Effector memory CD8-positive, alpha-beta T cell (primary cell): ENCODE data around the gene RAP1GAP.

Source experiments
- ATAC-seq: fragments of 150-1000 bp; cut with Tn5 transposase; replicated peaks from 2 replicates; pipeline ENCODE4 v1.10.0; 2021; ENCODE audit warnings: mild to moderate bottlenecking, moderate library complexity
- DNase-seq, 3 experiments: peaks; one replicate each; pipeline ENCODE4 v3.0.0; 2021
- H3K27ac Mint-ChIP-seq, 2 donors: one replicate each; pipeline ENCODE4 v1.8.0; 2022; ENCODE audit warnings: mild to moderate bottlenecking in 2 of 2, mixed read lengths in 2 of 2, moderate library complexity in 2 of 2
- H3K27me3 Mint-ChIP-seq, 2 donors: one replicate each; pipeline ENCODE4 v1.8.0; 2022; ENCODE audit warnings: mixed read lengths in 2 of 2
- H3K36me3 Mint-ChIP-seq: one replicate; pipeline ENCODE4 v1.8.0; 2022; ENCODE audit warnings: mild to moderate bottlenecking, moderate library complexity, mixed read lengths; ENCODE audit not compliant: insufficient read depth
- H3K4me1 Mint-ChIP-seq, 2 donors: one replicate each; pipeline ENCODE4 v1.8.0; 2022; ENCODE audit warnings: low read depth in 2 of 2, mixed read lengths in 2 of 2
- H3K4me3 Mint-ChIP-seq, 2 donors: one replicate each; pipeline ENCODE4 v1.8.0; 2022; ENCODE audit warnings: mild to moderate bottlenecking in 2 of 2, mixed read lengths in 2 of 2, moderate library complexity in 2 of 2
- H3K9me3 Mint-ChIP-seq, 2 donors: one replicate each; pipeline ENCODE4 v1.8.0; 2022; ENCODE audit warnings: mixed read lengths in 2 of 2

The RAP1GAP gene

GRCh38 chr1:21620011-21620410 is 49.1 kb downstream of the RAP1GAP start:
- no peak for DNase-seq
- no peak for ATAC-seq
- H3K27me3 Mint-ChIP-seq: peaks cover 27 to 66% of the 10 kb centered on the region in 2 donors
- peaks cover 2 to 5% of the 10 kb centered on the region in 2 donors for H3K4me1 Mint-ChIP-seq
- no peaks in the 10 kb centered on the region for H3K9me3 Mint-ChIP-seq
- peaks cover 3% of the 10 kb centered on the region for H3K36me3 Mint-ChIP-seq
- no peak overlapping the region for H3K27ac Mint-ChIP-seq
- H3K4me3 Mint-ChIP-seq: no peak overlapping the region

- H3K4me1 Mint-ChIP-seq: peaks cover 2 to 5% of the 10 kb centered on the region in 2 donors
- no peak for DNase-seq
- no peaks in the 10 kb centered on the region for H3K9me3 Mint-ChIP-seq
- no peak overlapping the region for H3K27ac Mint-ChIP-seq
- H3K4me3 Mint-ChIP-seq: no peak overlapping the region
- H3K27me3 Mint-ChIP-seq: peaks cover 27 to 69% of the 10 kb centered on the region in 2 donors
- no peak for ATAC-seq
- peaks cover 3% of the 10 kb centered on the region for H3K36me3 Mint-ChIP-seq
Measured at GRCh38 chr1:21619375-21619947, 49.7 kb downstream of the RAP1GAP start.

- H3K4me3 Mint-ChIP-seq: no peak overlapping the region
- DNase-seq: no peak
- H3K9me3 Mint-ChIP-seq: no peaks in the 10 kb centered on the region
- H3K4me1 Mint-ChIP-seq: peaks cover 2 to 5% of the 10 kb centered on the region in 2 donors
- H3K36me3 Mint-ChIP-seq: peaks cover 3% of the 10 kb centered on the region
- peaks cover 27 to 62% of the 10 kb centered on the region in 2 donors for H3K27me3 Mint-ChIP-seq
- no peak for ATAC-seq
- no peak overlapping the region for H3K27ac Mint-ChIP-seq
Measured at GRCh38 chr1:21618561-21619374, 50.4 kb downstream of the RAP1GAP start.

GRCh38 chr1:21618059-21618458 is 51.1 kb downstream of the RAP1GAP start:
- no peaks in the 10 kb centered on the region for H3K36me3 Mint-ChIP-seq
- no peaks in the 10 kb centered on the region for H3K9me3 Mint-ChIP-seq
- H3K27ac Mint-ChIP-seq: no peak overlapping the region
- DNase-seq (no peak), ATAC-seq (no peak)
- H3K4me1 Mint-ChIP-seq: peaks cover 2 to 5% of the 10 kb centered on the region in 2 donors
- H3K27me3 Mint-ChIP-seq: peaks cover 27 to 59% of the 10 kb centered on the region in 2 donors
- no peak overlapping the region for H3K4me3 Mint-ChIP-seq

- ATAC-seq (no peak), DNase-seq (no peak)
- Mint-ChIP-seq H3K27ac (no peak overlapping the region), H3K36me3 (no peaks in the 10 kb centered on the region), H3K4me1 (no peaks in the 10 kb centered on the region), H3K27me3 (peaks cover 27 to 62% of the 10 kb centered on the region in 2 donors), H3K9me3 (no peaks in the 10 kb centered on the region), H3K4me3 (no peak overlapping the region)
Measured at GRCh38 chr1:21617126-21617738, 51.9 kb downstream of the RAP1GAP start.

- ATAC-seq (no peak), DNase-seq (no peak)
- peaks cover 22 to 61% of the 10 kb centered on the region in 2 donors for H3K27me3 Mint-ChIP-seq
- H3K4me3 Mint-ChIP-seq: no peak overlapping the region
- no peaks in the 10 kb centered on the region for H3K36me3 Mint-ChIP-seq
- H3K9me3 Mint-ChIP-seq: no peaks in the 10 kb centered on the region
- no peak overlapping the region for H3K27ac Mint-ChIP-seq
- no peaks in the 10 kb centered on the region for H3K4me1 Mint-ChIP-seq
Measured at GRCh38 chr1:21616372-21616771, 52.8 kb downstream of the RAP1GAP start.

- Mint-ChIP-seq H3K4me3 (no peak overlapping the region), H3K36me3 (no peaks in the 10 kb centered on the region), H3K27me3 (peaks cover 6 to 43% of the 10 kb centered on the region in 2 donors), H3K4me1 (no peaks in the 10 kb centered on the region), H3K27ac (no peak overlapping the region), H3K9me3 (no peaks in the 10 kb centered on the region)
- no peak for DNase-seq
- ATAC-seq: no peak
Measured at GRCh38 chr1:21614419-21615115, 54.6 kb downstream of the RAP1GAP start.

- DNase-seq: no peak
- peaks cover 0 to 38% of the 10 kb centered on the region in 2 donors for H3K27me3 Mint-ChIP-seq
- H3K4me1 Mint-ChIP-seq: peaks cover 0 to under 1% of the 10 kb centered on the region in 2 donors
- ATAC-seq: no peak
- no peaks in the 10 kb centered on the region for H3K9me3 Mint-ChIP-seq
- H3K36me3 Mint-ChIP-seq: no peaks in the 10 kb centered on the region
- no peak overlapping the region for H3K4me3 Mint-ChIP-seq
- no peak overlapping the region for H3K27ac Mint-ChIP-seq
Measured at GRCh38 chr1:21613072-21613867, 55.9 kb downstream of the RAP1GAP start.

- Mint-ChIP-seq H3K36me3 (no peaks in the 10 kb centered on the region), H3K27ac (no peak overlapping the region), H3K9me3 (no peaks in the 10 kb centered on the region), H3K4me3 (no peak overlapping the region), H3K27me3 (peaks cover 9 to 45% of the 10 kb centered on the region in 2 donors), H3K4me1 (peaks cover 8 to 10% of the 10 kb centered on the region in 2 donors)
- no peak for DNase-seq
- ATAC-seq: no peak
Measured at GRCh38 chr1:21612057-21612456, 57.1 kb downstream of the RAP1GAP start.

- peaks cover 8 to 10% of the 10 kb centered on the region in 2 donors for H3K4me1 Mint-ChIP-seq
- DNase-seq (no peak), ATAC-seq (no peak)
- peaks cover 9 to 46% of the 10 kb centered on the region in 2 donors for H3K27me3 Mint-ChIP-seq
- no peak overlapping the region for H3K4me3 Mint-ChIP-seq
- H3K36me3 Mint-ChIP-seq: no peaks in the 10 kb centered on the region
- H3K9me3 Mint-ChIP-seq: no peaks in the 10 kb centered on the region
- H3K27ac Mint-ChIP-seq: no peak overlapping the region
Measured at GRCh38 chr1:21610989-21611785, 58.0 kb downstream of the RAP1GAP start.

GRCh38 chr1:21610027-21610426 is 59.1 kb downstream of the RAP1GAP start:
- no peak overlapping the region for H3K27ac Mint-ChIP-seq
- peaks cover 8 to 10% of the 10 kb centered on the region in 2 donors for H3K4me1 Mint-ChIP-seq
- no peaks in the 10 kb centered on the region for H3K9me3 Mint-ChIP-seq
- DNase-seq (no peak), ATAC-seq (no peak)
- H3K4me3 Mint-ChIP-seq: no peak overlapping the region
- H3K27me3 Mint-ChIP-seq: peaks cover 9 to 43% of the 10 kb centered on the region in 2 donors
- H3K36me3 Mint-ChIP-seq: no peaks in the 10 kb centered on the region

- peak overlapping the region; percentile 13 to 48 for H3K4me3 Mint-ChIP-seq
- peaks cover 15 to 50% of the 10 kb centered on the region in 2 donors for H3K27me3 Mint-ChIP-seq
- H3K27ac Mint-ChIP-seq: no peak overlapping the region
- no peaks in the 10 kb centered on the region for H3K36me3 Mint-ChIP-seq
- no peaks in the 10 kb centered on the region for H3K9me3 Mint-ChIP-seq
- ATAC-seq (no peak), DNase-seq (no peak)
- peaks cover 8 to 10% of the 10 kb centered on the region in 2 donors for H3K4me1 Mint-ChIP-seq
Measured at GRCh38 chr1:21608798-21609197, 60.4 kb downstream of the RAP1GAP start.
